Measurements from ENCODE around the gene MCOLN1.
"Not testable (repeated sequence)": the region's sequence is repeated elsewhere in the genome, so short reads cannot be mapped to it uniquely, and the experiment has no call there.

Gene MCOLN1

DNA sequence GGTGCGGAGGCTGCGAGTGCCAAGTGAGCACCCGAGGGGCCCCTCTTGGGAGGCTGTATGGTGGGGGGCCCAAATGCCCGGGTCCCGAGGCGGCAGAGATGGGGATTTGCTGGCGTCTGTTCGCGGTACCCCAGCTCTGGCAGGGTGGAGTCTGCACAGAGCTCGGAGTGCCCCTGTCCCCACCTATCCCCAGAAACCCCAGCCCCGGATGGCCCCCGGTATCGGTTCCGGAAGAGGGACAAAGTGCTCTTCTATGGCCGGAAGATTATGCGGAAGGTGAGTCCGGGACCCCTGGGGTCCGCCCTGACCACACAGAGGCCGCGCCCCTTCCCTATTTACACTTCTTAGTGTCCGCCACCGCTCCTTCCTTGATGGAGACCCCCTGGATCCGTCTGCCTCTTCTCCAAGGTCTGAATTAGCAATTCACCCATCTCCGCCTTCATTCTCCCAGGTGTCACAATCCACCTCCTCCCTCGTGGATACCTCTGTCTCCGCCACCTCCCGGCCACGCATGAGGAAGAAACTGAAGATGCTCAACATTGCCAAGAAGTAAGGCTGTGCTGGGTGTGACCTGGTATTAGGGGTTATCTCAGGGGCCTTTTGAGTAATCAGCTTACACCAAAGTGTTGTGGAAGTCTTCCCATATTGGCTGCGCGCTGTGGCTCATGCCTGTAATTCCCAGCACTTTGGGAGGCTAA is 13.7 kb downstream of the MCOLN1 start:
- DNase-seq (ENCODE audit: low spot score) = no peak
- in situ Hi-C loops (cut with MboI; ENCODE audit: low sequenced_read_pairs, unreplicated experiment) = no loop called here
- TF ChIP-seq, protein P1, sequence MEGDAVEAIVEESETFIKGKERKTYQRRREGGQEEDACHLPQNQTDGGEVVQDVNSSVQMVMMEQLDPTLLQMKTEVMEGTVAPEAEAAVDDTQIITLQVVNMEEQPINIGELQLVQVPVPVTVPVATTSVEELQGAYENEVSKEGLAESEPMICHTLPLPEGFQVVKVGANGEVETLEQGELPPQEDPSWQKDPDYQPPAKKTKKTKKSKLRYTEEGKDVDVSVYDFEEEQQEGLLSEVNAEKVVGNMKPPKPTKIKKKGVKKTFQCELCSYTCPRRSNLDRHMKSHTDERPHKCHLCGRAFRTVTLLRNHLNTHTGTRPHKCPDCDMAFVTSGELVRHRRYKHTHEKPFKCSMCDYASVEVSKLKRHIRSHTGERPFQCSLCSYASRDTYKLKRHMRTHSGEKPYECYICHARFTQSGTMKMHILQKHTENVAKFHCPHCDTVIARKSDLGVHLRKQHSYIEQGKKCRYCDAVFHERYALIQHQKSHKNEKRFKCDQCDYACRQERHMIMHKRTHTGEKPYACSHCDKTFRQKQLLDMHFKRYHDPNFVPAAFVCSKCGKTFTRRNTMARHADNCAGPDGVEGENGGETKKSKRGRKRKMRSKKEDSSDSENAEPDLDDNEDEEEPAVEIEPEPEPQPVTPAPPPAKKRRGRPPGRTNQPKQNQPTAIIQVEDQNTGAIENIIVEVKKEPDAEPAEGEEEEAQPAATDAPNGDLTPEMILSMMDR (IDR thresholded peaks at IDR 0.05; ENCODE audit: borderline replicate concordance, control extremely low read depth, extremely low read depth, insufficient read depth, missing control alignments) = no peak

DNA sequence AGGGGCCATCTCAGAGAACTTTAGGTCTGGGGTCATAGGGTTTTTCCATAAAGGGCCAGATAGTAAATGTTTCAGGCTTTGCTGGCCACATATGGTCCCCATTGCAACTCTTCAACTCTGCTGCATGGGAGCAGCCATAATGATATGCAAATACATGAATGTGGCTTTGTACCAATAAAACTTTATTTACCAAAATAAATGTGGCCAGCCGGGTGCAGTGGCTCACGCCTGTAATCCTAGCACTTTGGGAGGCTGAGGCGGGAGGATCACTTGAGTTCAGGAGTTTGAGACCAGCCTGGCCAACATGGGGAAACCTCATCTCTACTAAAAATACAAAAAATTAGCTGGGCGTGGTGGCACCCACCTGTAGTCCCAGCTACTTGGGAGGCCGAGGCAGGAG is 16.6 kb downstream of the MCOLN1 start:
- DNase-seq (ENCODE audit: low spot score); in situ Hi-C loops (cut with MboI; ENCODE audit: low sequenced_read_pairs, unreplicated experiment): not testable (repeated sequence)

DNA sequence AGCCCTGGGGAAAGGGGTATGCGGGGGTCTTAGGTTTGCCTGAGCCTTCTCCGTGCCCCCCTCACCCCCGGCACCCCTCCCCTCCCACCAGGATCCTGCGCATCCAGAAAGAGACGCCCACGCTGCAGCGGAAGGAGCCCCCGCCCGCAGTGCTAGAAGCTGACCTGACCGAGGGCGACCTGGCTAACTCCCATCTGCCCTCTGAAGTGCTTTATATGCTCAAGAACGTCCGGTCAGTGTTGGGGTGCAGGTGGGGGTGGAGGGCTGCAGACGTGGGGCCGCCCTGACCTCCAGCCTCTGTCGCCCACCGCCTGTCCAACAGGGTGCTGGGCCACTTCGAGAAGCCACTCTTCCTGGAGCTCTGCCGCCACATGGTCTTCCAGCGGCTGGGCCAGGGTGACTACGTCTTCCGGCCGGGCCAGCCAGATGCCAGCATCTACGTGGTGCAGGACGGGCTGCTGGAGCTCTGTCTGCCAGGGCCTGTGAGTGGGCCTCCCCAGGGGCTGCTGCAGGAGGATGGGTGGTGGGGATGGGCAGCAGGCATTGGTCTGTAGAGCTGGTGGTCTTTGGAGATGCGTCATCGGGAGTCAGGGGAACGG is 17.5 kb downstream of the MCOLN1 start:
- in situ Hi-C loops (cut with MboI; ENCODE audit: low sequenced_read_pairs, unreplicated experiment) = no loop called here
- no peak for DNase-seq (ENCODE audit: low spot score)
- TF ChIP-seq, protein P1 (IDR thresholded peaks at IDR 0.05; ENCODE audit: borderline replicate concordance, control extremely low read depth, extremely low read depth, insufficient read depth, missing control alignments) = no peak

DNA sequence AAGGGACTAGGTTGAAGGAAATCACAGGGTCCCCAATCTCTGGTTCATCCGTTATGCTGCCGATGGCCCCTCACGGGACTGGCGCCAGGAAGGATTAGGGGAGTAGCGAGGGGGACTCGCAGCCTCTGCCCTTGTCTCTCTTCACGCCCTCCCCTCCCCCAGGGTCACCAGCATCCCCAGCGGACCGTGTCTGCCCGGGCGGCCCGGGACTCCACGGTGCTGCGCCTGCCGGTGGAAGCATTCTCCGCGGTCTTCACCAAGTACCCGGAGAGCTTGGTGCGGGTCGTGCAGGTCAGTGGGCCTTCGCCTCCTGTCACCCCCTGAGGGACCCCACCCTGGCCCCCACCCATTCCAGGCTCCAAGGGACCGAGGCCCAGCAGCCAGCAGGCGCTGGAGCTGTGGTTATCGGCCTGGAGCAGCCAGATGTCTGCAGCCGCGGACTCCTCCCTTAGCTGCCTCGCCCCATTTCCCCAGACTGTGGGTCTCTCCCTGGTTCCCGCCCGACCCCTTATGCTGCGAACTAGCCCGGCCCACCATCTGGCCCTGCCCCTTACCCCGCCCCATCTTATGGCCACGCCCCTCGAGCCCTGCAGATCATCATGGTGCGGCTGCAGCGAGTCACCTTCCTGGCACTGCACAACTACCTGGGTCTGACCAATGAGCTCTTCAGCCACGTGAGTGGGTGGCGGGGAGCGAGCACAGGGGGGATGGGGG is 18.5 kb downstream of the MCOLN1 start:
- TF ChIP-seq, protein P1 (IDR thresholded peaks at IDR 0.05; ENCODE audit: borderline replicate concordance, control extremely low read depth, extremely low read depth, insufficient read depth, missing control alignments) = no peak
- in situ Hi-C loops (cut with MboI; ENCODE audit: low sequenced_read_pairs, unreplicated experiment) = no loop called here
- no peak for DNase-seq (ENCODE audit: low spot score)

DNA sequence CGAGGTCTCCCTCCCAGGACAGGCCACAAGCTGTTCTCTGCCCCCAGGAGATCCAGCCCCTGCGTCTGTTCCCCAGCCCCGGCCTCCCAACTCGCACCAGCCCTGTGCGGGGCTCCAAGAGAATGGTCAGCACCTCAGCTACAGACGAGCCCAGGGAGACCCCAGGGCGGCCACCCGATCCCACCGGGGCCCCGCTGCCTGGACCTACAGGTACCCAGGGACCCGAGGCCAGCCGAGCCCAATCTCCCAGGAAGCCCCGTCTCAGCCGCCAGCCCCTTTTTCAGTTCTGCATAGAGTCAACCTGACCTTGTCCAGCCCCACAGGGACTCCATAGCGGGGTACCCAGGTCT is 19.0 kb downstream of the MCOLN1 start:
- in situ Hi-C loops (cut with MboI; ENCODE audit: low sequenced_read_pairs, unreplicated experiment) = no loop called here
- TF ChIP-seq, protein P1 (IDR thresholded peaks at IDR 0.05; ENCODE audit: borderline replicate concordance, control extremely low read depth, extremely low read depth, insufficient read depth, missing control alignments) = no peak
- no peak for DNase-seq (ENCODE audit: low spot score)

DNA sequence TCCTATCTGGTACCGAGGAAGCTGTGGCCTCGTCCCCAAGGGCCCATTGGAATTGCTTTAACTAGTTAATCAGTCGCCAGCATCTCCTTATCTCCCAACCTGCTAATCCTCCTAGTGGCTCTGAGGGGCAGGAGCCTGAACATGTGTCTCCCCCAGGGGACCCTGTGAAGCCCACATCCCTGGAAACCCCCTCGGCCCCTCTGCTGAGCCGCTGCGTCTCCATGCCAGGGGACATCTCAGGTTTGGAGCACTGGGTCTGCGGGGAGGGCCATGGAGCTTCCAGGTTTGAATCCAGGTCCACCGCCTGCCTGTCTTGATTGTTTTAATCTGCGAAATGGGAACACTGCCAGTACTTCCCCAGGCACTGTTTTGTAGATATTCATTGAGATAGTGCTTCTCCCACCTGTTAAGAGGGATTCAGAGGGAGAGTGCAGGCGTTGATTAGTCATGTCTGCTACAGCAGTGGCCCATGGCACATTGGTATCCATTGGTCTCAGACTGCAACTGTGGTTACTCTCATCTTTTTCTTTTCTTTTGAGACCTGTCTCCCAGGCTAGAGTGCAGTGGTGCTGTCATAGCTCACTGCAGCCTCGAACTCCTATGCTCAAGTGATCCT is 19.5 kb downstream of the MCOLN1 start:
- TF ChIP-seq, protein P1 (IDR thresholded peaks at IDR 0.05; ENCODE audit: borderline replicate concordance, control extremely low read depth, extremely low read depth, insufficient read depth, missing control alignments) = no peak
- no peak for DNase-seq (ENCODE audit: low spot score)
- in situ Hi-C loops (cut with MboI; ENCODE audit: low sequenced_read_pairs, unreplicated experiment) = no loop called here
